Femur (tissue), 1 donor: ENCODE measurements around the gene HTR1A.

Experiments used
- DNase-seq: peaks from one replicate; pipeline ENCODE4 v3.0.0-alpha.2; 2017

Gene HTR1A

GRCh38 chr5:63962279-63962678 is at the start of gene HTR1A:
HTR1A (minus strand) TSS chr5:63962445; CDS start chr5:63961719, 726 bp downstream.
- no peak for DNase-seq

- DNase-seq, result no peak
Observed at GRCh38 chr5:64003966-64004365, 41.7 kb upstream of the HTR1A start.

- DNase-seq, result no peak
Observed at GRCh38 chr5:64000096-64000495, 37.9 kb upstream of the HTR1A start.

- no peak for DNase-seq
Observed at GRCh38 chr5:63987053-63987452, 24.8 kb upstream of the HTR1A start.

- no peak for DNase-seq
Observed at GRCh38 chr5:63981864-63982263, 19.6 kb upstream of the HTR1A start.

GRCh38 chr5:63963926-63964325 is 1.7 kb upstream of the HTR1A start:
- no peak for DNase-seq

- DNase-seq, result peak; percentile 52
Observed at GRCh38 chr5:63963080-63963735, 963 bp upstream of the HTR1A start.

- no peak for DNase-seq
Observed at GRCh38 chr5:63961598-63962161, 565 bp downstream of the HTR1A start.

GRCh38 chr5:63961125-63961597 is 1.1 kb downstream of the HTR1A start:
- no peak for DNase-seq

GRCh38 chr5:63960646-63961045 is 1.6 kb downstream of the HTR1A start:
- no peak for DNase-seq

GRCh38 chr5:63959177-63959982 is 2.9 kb downstream of the HTR1A start:
- no peak for DNase-seq

- no peak for DNase-seq
Observed at GRCh38 chr5:63958654-63959053, 3.6 kb downstream of the HTR1A start.

- no peak for DNase-seq
Observed at GRCh38 chr5:63957617-63958016, 4.6 kb downstream of the HTR1A start.

- no peak for DNase-seq
Observed at GRCh38 chr5:63953217-63953616, 9.0 kb downstream of the HTR1A start.

GRCh38 chr5:63935103-63935502 is 27.1 kb downstream of the HTR1A start:
- DNase-seq, result no peak

GRCh38 chr5:63931836-63932235 is 30.4 kb downstream of the HTR1A start:
- DNase-seq, result no peak

GRCh38 chr5:63928451-63928850 is 33.8 kb downstream of the HTR1A start:
- DNase-seq, result no peak

GRCh38 chr5:63923914-63924313 is 38.3 kb downstream of the HTR1A start:
- no peak for DNase-seq

GRCh38 chr5:63919763-63920478 is 42.3 kb downstream of the HTR1A start:
- DNase-seq, result no peak

GRCh38 chr5:63916786-63917185 is 45.5 kb downstream of the HTR1A start:
- no peak for DNase-seq

- DNase-seq, result no peak
Observed at GRCh38 chr5:63911871-63912270, 50.4 kb downstream of the HTR1A start.
